SK-N-MC (cell line): Measurements from ENCODE around the gene RANGAP1.

ENCODE experiments used
- EZH2 ChIP-seq: fragments of 200-600 bp; sonication (generic); IDR thresholded peaks from one replicate; pipeline ENCODE4 v1.6.1; 2017; ENCODE audit warnings: antibody characterized with exemption
- POLR2AphosphoS5 ChIP-seq: IDR thresholded peaks from 2 replicates; pipeline ENCODE4 v1.6.1; 2012; ENCODE audit warnings: mild to moderate bottlenecking, low read depth, low read length, borderline replicate concordance

DNA sequence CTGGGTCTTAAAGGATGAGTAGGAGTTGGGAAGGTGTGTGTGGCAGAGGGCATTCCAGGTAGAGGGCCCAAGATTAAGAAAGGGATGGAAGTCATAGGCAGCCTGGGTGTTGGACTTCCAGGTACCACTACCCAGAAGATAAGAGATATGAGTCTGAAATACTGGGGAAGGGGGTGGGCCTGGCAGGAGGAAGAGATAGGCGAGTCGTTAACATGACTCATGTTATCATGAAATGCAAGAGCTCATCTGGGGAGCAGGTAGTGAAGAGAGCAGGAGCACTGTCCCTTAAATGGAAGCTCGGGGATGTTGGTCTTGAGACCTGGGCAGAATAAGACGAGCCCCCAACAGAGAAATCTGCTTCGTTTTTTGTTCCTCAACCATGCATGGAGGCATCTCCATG is 25.5 kb upstream of the RANGAP1 start:
- TF ChIP-seq POLR2AphosphoS5: no peak
- TF ChIP-seq EZH2: no peak
